Immature natural killer cell (primary cell): ENCODE results near the gene PAX5. TPM values are rescaled to one million over a fixed set of nuclear protein-coding genes. Genes with fewer than 3 reads are reported as not detected.

ENCODE experiments used
- DNase-seq, 3 donors: peaks; one replicate each; pipeline ENCODE4 v3.0.0; 2022; ENCODE audit warnings: mixed read lengths in 1 of 3
- H3K27ac Mint-ChIP-seq, 6 donors: one replicate each; pipeline ENCODE4 v1.8.0; 2020; ENCODE audit warnings: mixed read lengths in 6 of 6, mild to moderate bottlenecking in 5 of 6, inconsistent platforms in 4 of 6, moderate library complexity in 3 of 6
- H3K27me3 Mint-ChIP-seq, 3 donors: one replicate each; pipeline ENCODE4 v1.8.0; 2020 to 2021; ENCODE audit warnings: low read depth in 3 of 3, mild to moderate bottlenecking in 3 of 3, mixed read lengths in 3 of 3, moderate library complexity in 3 of 3, inconsistent platforms in 1 of 3
- H3K36me3 Mint-ChIP-seq, 3 donors: one replicate each; pipeline ENCODE4 v1.8.0; 2020; ENCODE audit warnings: mixed read lengths in 3 of 3, inconsistent platforms in 2 of 3, mild to moderate bottlenecking in 2 of 3
- H3K4me1 Mint-ChIP-seq, 2 donors: one replicate each; pipeline ENCODE4 v1.8.0; 2020; ENCODE audit warnings: inconsistent platforms in 2 of 2, mild to moderate bottlenecking in 2 of 2, mixed read lengths in 2 of 2, moderate library complexity in 1 of 2
- H3K4me3 Mint-ChIP-seq, 5 donors: one replicate each; pipeline ENCODE4 v1.8.0; 2020; ENCODE audit warnings: mild to moderate bottlenecking in 5 of 5, mixed read lengths in 5 of 5, inconsistent platforms in 3 of 5, moderate library complexity in 3 of 5
- H3K9me3 Mint-ChIP-seq, 6 donors: one replicate each; pipeline ENCODE4 v1.8.0; 2020; ENCODE audit warnings: mild to moderate bottlenecking in 6 of 6, mixed read lengths in 6 of 6, inconsistent platforms in 4 of 6, moderate library complexity in 3 of 6
- polyA plus RNA-seq, 3 donors: library from polyadenylated mRNA; unstranded; fragments of 300-500 nt; fragmentation: Illumina TruSeq; gene quantifications; one replicate each; pipeline ENCODE4 v1.2.3, GENCODE V29; 2021

PAX5 gene
- polyA plus RNA-seq, 3 donors from 2014 or later = 0.03 TPM; not detected in 2

- H3K36me3 Mint-ChIP-seq = peaks cover 0 to 3% (median 0%) of the 10 kb centered on the region in 3 donors
- H3K9me3 Mint-ChIP-seq = no peaks in the 10 kb centered on the region
- no peak overlapping the region for H3K27ac Mint-ChIP-seq
- H3K27me3 Mint-ChIP-seq = peaks cover 5 to 24% (median 9%) of the 10 kb centered on the region in 3 donors
- H3K4me1 Mint-ChIP-seq = peaks cover 4 to 6% of the 10 kb centered on the region in 2 donors
- DNase-seq = no peak
- H3K4me3 Mint-ChIP-seq = no peak overlapping the region
Measured at GRCh38 chr9:36999728-37000333, 34.2 kb downstream of the PAX5 start.

- Mint-ChIP-seq H3K4me3 (no peak overlapping the region), H3K9me3 (no peaks in the 10 kb centered on the region), H3K27ac (no peak overlapping the region), H3K36me3 (no peaks in the 10 kb centered on the region), H3K27me3 (peaks cover 2 to 11% (median 9%) of the 10 kb centered on the region in 3 donors), H3K4me1 (peaks cover 4 to 6% of the 10 kb centered on the region in 2 donors)
- no peak for DNase-seq
Measured at GRCh38 chr9:36997414-36997813, 36.7 kb downstream of the PAX5 start.

GRCh38 chr9:36996706-36997086 is 37.4 kb downstream of the PAX5 start:
- Mint-ChIP-seq H3K4me3 (no peak overlapping the region), H3K36me3 (peaks cover 2 to 4% (median 4%) of the 10 kb centered on the region in 3 donors), H3K27ac (peak overlapping the region in 1 of 6 donors; percentile 25), H3K27me3 (peaks cover 4 to 13% (median 11%) of the 10 kb centered on the region in 3 donors), H3K9me3 (peaks cover under 1 to 7% (median 5%) of the 10 kb centered on the region in 6 donors), H3K4me1 (peaks cover 4 to 6% of the 10 kb centered on the region in 2 donors)
- no peak for DNase-seq

- peak overlapping the region; percentile 50 to 68 (median 63) for H3K4me3 Mint-ChIP-seq
- peaks cover 4 to 6% of the 10 kb centered on the region in 2 donors for H3K4me1 Mint-ChIP-seq
- peaks cover 3 to 6% (median 6%) of the 10 kb centered on the region in 3 donors for H3K36me3 Mint-ChIP-seq
- peaks cover 5 to 12% (median 11%) of the 10 kb centered on the region in 3 donors for H3K27me3 Mint-ChIP-seq
- peaks cover 5 to 13% (median 10%) of the 10 kb centered on the region in 6 donors for H3K9me3 Mint-ChIP-seq
- DNase-seq = peak; percentile 33 to 52 (median 33)
- peak overlapping the region in 2 of 6 donors; percentile 25 to 43 for H3K27ac Mint-ChIP-seq
Measured at GRCh38 chr9:36995927-36996705, 38.0 kb downstream of the PAX5 start.

GRCh38 chr9:36993933-36994764 is 39.9 kb downstream of the PAX5 start:
- Mint-ChIP-seq H3K27me3 (peaks cover 9 to 12% (median 11%) of the 10 kb centered on the region in 3 donors), H3K36me3 (peaks cover 6 to 12% (median 11%) of the 10 kb centered on the region in 3 donors), H3K9me3 (peaks cover 13 to 32% (median 20%) of the 10 kb centered on the region in 6 donors), H3K27ac (no peak overlapping the region), H3K4me1 (peaks cover 4 to 6% of the 10 kb centered on the region in 2 donors), H3K4me3 (no peak overlapping the region)
- no peak for DNase-seq

- Mint-ChIP-seq H3K4me1 (peaks cover 5 to 6% of the 10 kb centered on the region in 2 donors), H3K27me3 (peaks cover 11 to 19% (median 12%) of the 10 kb centered on the region in 3 donors), H3K9me3 (peaks cover 13 to 32% (median 20%) of the 10 kb centered on the region in 6 donors), H3K4me3 (no peak overlapping the region), H3K27ac (no peak overlapping the region), H3K36me3 (peaks cover 6 to 12% (median 11%) of the 10 kb centered on the region in 3 donors)
- DNase-seq = no peak
Measured at GRCh38 chr9:36992501-36993316, 41.4 kb downstream of the PAX5 start.

GRCh38 chr9:36991516-36992134 is 42.4 kb downstream of the PAX5 start:
- no peak overlapping the region for H3K4me3 Mint-ChIP-seq
- no peak for DNase-seq
- H3K9me3 Mint-ChIP-seq = peaks cover 13 to 32% (median 20%) of the 10 kb centered on the region in 6 donors
- no peak overlapping the region for H3K27ac Mint-ChIP-seq
- H3K27me3 Mint-ChIP-seq = peaks cover 9 to 24% (median 16%) of the 10 kb centered on the region in 3 donors
- peaks cover 6 to 12% (median 11%) of the 10 kb centered on the region in 3 donors for H3K36me3 Mint-ChIP-seq
- peaks cover 6 to 7% of the 10 kb centered on the region in 2 donors for H3K4me1 Mint-ChIP-seq

- Mint-ChIP-seq H3K4me1 (peaks cover 0 to 7% of the 10 kb centered on the region in 2 donors), H3K36me3 (peaks cover 6 to 12% (median 11%) of the 10 kb centered on the region in 3 donors), H3K27ac (no peak overlapping the region), H3K27me3 (peaks cover 8 to 33% (median 29%) of the 10 kb centered on the region in 3 donors), H3K4me3 (no peak overlapping the region), H3K9me3 (peaks cover 13 to 32% (median 20%) of the 10 kb centered on the region in 6 donors)
- DNase-seq = no peak
Measured at GRCh38 chr9:36988848-36989247, 45.2 kb downstream of the PAX5 start.

- H3K9me3 Mint-ChIP-seq = peaks cover 13 to 32% (median 20%) of the 10 kb centered on the region in 6 donors
- H3K27ac Mint-ChIP-seq = no peak overlapping the region
- no peak overlapping the region for H3K4me3 Mint-ChIP-seq
- peaks cover 0 to 7% of the 10 kb centered on the region in 2 donors for H3K4me1 Mint-ChIP-seq
- peaks cover 6 to 12% (median 11%) of the 10 kb centered on the region in 3 donors for H3K36me3 Mint-ChIP-seq
- peaks cover 11 to 33% (median 29%) of the 10 kb centered on the region in 3 donors for H3K27me3 Mint-ChIP-seq
- DNase-seq = no peak
Measured at GRCh38 chr9:36987891-36988290, 46.2 kb downstream of the PAX5 start.

GRCh38 chr9:36987409-36987808 is 46.7 kb downstream of the PAX5 start:
- H3K4me1 Mint-ChIP-seq = peaks cover 0 to 7% of the 10 kb centered on the region in 2 donors
- DNase-seq = no peak
- H3K27ac Mint-ChIP-seq = no peak overlapping the region
- H3K36me3 Mint-ChIP-seq = peaks cover 6 to 12% (median 11%) of the 10 kb centered on the region in 3 donors
- H3K9me3 Mint-ChIP-seq = peaks cover 13 to 32% (median 20%) of the 10 kb centered on the region in 6 donors
- no peak overlapping the region for H3K4me3 Mint-ChIP-seq
- peaks cover 11 to 31% (median 29%) of the 10 kb centered on the region in 3 donors for H3K27me3 Mint-ChIP-seq

GRCh38 chr9:36986468-36987408 is 47.3 kb downstream of the PAX5 start:
- H3K27me3 Mint-ChIP-seq = peaks cover 10 to 30% (median 29%) of the 10 kb centered on the region in 3 donors
- peaks cover 12 to 26% (median 16%) of the 10 kb centered on the region in 6 donors for H3K9me3 Mint-ChIP-seq
- H3K36me3 Mint-ChIP-seq = peaks cover 2 to 10% (median 8%) of the 10 kb centered on the region in 3 donors
- H3K4me1 Mint-ChIP-seq = peaks cover 0 to 7% of the 10 kb centered on the region in 2 donors
- no peak for DNase-seq
- H3K27ac Mint-ChIP-seq = no peak overlapping the region
- H3K4me3 Mint-ChIP-seq = no peak overlapping the region
